NCI-H2227 treated with DMSO at 0.1 percent for 48 hours (cell line): ENCODE measurements around the gene ZNF248.

Experiments used
- DNase-seq: peaks from one replicate; lab custom pipeline; 2025; lab: John Stamatoyannopoulos, UW

The ZNF248 gene

DNA sequence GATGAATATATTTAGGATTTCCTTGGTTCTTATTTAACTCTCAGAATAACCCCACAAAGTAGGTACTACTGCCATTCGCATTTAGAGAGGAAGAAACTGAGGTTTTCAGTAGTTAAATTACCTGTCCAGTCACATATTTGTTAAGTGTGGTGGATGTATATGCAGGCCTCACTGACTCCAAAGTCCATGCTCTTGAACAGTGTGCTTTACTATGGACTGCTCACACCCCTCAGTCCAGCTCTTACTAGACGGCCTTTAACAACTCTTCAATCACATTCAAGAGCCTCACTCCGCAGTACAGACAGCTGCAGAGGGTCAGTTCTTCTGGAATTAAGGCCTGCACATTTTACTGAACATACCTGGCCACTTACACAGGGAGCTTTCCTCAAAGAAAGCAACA lies 36.2 kb downstream of the ZNF248 start:
- DNase-seq = no peak

DNA sequence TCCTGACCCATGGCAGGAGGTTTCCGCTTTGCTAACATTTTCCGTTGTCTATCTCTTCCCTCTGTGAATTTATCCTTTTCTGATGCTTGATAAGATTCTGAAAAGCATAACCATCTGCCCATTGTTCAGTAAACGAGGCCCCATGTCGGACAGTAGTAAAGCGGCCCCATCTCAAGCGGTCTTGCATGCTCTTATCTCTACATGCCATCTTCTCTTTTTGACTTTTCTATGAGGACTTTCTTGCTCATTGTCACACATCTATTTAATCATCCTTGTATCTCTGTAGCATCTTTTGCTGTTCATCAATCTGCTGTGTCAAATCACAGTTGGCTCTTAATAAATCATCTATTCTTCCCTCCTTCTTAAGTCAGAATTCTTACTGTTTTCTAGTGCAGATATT lies 37.6 kb downstream of the ZNF248 start:
- no peak for DNase-seq

DNA sequence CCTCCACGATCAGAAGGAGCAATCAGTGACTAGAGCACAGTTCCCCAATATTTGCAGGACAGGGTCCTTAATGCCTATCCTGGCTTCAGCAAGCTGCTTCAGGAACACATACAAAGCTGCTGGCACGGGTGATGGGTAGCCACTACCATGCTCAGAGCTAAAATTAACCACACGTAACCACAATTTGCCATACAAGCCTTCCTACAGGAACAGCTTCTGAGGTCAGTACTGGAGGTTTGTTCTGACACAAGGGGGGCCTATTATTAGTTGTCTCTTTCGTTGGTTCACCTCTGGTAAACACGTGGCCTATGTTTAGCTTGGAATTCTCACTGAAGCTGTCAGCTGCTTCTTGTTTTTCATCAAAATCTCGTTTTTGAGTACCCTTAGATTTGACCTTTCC lies 41.1 kb downstream of the ZNF248 start:
- DNase-seq = no peak

DNA sequence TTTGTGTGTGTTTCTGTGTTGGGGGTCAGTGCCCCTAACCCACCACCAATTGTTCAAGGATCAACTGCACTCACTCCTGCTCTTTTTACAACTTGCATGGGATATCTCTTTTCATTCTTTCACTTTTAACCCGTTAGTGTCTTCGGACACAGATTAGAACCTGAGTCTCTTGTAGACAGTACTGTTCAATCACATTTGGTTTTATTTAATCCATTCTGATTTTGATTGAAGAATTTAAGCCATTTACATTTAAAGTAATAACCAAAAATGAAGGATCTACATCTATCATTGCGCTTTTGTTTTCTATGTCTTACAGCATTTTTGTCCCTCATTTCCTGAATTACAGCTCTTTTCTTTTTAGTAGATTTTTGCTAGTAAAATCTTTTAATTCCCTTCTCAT lies 43.6 kb downstream of the ZNF248 start:
- no peak for DNase-seq

DNA sequence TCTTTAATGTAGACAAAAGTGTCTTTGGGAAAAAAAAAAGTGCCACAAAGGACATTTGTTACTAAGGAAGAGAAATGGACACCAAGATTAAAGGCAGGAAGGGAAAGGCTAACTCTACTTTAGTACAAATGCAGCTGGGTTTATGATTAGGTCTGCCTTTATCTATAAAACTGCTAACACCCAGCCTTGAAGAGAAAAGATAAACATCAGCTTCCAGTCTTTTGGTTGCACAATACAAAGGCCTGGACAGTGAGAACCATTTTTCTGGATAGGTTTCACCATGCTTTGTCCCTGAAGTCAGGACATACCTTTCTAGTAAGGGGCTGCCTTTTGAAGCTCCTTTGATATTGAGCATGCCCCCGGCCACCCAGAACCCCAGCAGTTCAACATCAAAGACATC lies 45.1 kb downstream of the ZNF248 start:
- no peak for DNase-seq

DNA sequence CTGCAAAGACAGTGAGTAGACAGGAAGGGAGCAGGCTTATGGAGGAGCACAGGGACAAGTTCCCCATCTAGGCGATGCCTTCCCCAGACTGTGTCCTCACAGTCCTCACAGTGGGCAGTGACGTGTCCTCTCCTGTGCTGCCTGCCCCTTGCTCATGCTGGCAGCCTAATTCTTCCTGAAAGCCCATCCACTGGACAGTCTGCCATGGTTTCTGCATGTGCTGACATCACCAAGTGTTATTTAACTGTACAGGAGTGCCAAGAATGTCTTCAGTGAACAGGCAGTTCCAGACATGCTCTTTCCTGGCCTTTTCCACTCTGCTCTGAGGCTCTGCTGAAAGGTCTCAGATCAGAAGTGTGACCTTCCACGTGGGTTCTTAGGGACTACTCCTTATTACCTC lies 54.1 kb downstream of the ZNF248 start:
- no peak for DNase-seq

DNA sequence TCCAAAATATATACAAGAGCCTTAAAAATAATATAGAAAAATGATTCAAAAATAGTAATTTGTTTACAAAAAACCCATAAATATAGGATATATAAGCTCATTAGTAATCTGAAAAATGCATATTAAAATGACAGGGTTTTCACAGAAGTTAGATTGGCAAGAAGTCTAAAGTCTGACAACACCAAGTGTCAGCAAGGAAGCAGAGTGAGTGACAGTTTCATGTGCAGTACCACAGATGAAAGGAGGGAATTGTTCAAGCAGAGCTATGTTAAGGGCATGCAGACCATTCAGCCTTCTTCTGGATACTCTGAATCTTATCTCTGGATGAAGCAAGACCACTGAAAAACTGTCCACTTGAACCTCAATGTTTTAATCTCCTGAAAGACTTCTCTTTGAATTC lies 55.9 kb downstream of the ZNF248 start:
- no peak for DNase-seq

DNA sequence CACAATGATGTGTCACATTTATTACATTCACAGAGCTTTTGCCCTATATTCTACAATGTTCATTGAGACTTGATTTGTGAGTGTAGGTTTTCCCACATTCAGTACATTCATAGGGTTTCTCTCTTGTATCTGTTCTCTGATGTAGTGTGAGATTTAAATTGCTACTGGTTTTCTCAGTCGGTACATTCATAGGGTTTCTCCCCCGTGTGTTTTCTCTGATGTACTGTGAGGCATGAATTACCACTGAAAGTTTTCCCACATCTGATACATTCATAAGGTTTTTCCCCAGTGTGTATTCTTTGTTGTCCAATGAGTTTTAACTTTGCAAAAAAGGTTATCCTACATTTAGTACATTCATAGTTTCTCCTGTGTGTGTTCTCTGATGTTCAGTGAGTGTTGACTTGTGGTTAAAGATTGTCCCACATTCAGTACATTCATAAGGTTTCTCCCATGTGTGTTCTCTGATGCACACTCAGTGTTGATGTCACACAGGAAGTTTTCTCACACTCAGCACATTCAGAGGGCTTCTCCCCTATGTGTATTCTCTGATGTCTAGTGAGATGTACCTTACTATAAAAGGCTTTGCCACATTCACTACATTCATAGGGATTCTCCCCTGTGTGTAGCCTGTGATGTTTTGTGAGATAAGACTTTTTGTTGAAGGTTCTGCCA lies 63.0 kb downstream of the ZNF248 start:
- DNase-seq = no peak

DNA sequence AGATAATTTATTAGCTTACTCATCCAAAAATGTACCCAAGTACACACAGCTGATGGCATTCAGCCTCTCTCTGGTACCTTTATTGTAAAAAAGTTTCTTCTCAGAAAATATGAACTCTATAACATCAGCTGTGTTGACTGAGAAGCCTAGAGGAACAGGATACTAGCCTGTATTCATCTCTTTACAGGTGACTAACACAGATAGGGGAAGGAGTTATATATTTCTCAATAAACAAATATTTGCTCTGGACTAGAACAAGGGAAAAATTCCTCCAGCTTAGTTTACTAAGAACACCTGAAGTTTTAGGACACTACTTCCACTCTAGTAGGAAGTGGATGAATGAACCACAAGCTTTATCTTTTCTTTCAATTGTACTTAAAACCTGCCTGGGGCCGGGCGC lies 67.8 kb downstream of the ZNF248 start:
- no peak for DNase-seq

DNA sequence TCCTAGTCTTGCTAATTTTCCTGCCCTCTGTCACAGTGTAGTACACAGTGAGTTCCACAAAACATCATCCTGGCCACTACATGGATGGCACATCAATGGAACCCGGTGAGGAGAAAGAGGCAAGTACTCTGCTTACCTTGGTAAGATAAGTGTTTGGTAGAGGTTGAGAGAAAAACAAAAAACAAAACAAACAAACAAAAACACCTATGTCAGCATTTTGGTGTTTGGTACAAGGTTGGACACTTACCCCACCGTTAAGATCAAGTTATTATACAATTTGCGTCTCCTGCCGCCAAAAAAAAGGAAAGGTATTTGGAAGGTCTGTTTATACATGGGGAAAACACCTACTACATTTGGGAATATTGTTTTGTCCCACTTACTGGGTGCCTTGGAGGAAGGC lies 72.7 kb downstream of the ZNF248 start:
- DNase-seq = no peak

DNA sequence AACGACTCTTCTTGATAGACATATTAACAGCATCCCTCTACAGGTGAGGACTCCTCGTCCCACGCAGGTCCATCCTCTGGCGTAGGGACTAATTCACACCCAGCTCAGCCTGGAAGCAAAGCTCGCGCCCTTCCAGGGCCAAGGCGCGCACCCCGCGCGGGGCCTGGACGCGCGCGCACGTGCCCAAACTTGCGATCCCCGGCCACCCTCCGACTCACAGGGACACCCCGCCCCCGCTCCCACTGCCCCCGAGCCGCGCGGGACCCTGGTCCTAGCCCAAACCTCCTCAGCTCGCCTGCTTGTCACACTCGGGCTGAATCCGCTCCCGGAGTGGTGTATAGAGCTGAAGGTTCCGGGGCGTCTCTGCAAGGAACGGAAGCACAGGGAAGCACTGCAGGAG lies 76.9 kb downstream of the ZNF248 start:
- DNase-seq = no peak

DNA sequence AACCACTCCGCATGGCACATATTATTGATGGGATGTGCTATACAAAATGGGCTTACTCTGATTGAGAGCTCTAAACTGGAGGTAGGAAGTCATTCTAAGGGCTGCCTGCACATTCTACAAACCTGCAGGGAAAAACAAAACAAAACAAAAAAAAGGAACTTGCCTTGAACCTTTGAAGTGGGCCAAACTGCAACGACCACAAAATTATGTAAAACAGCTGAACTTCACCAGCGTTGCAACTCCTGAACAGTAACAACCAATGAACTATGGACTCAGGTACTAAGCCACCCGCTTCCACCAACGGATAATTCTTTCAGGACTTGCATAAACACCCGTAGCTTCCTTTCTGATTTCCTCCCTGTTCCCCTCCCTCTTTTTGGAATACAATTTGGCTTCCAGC lies 80.4 kb downstream of the ZNF248 start:
- DNase-seq = no peak

DNA sequence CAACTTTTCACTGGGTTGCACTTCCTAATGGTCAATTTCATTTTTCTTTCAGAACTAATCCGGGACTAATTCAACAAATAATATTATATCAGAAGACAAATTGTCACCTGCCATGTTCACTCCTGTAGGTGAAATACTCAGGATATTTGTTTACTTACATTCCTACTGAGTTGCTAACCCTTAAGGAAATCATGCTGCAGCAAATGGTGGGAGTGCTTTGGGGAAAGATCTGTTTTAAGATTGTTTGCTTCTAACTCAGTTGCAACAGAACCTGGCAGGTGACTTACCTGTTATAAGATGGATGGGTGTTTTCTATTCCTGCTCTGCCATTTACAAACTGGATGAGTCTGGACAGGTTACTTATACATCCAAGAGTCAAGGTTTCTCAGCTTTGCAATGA lies 81.8 kb downstream of the ZNF248 start:
- no peak for DNase-seq

DNA sequence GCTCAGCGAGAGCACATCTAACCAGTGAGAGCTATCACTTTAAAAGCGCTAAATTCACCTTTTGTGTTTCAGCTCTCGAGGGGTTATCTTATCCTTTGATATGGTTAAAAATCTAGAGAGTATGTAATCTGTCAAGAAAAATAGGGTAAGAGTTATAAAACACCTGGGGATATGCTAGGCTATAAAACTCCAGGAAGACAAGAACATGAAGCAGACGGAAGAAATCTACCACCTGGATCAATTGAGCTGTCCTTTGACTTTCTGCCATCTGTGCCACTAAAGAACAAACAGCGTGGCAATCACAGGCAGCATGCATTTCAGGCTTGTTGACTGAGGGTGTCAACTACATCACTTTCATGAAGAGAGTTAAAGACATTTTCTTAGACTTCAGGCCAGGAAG lies 83.1 kb downstream of the ZNF248 start:
- DNase-seq = no peak

DNA sequence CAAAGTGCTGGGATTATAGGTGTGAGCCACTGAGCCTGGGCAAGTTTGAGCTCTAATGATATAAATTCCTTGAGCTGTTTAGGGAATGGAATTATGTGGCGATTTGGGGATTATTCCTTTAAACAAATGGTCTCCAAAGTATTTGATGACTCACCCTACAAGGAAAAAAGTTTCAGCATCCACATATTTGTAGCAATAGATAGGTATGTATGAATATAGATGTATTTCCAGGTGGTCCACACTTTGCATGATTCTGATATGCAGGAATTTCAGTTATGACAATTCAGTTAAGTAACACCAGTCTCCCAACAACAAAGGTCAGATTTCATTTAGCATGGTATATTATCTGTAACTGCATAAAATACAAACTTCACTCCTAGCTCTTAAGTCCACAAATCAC lies 92.2 kb downstream of the ZNF248 start:
- DNase-seq = no peak

DNA sequence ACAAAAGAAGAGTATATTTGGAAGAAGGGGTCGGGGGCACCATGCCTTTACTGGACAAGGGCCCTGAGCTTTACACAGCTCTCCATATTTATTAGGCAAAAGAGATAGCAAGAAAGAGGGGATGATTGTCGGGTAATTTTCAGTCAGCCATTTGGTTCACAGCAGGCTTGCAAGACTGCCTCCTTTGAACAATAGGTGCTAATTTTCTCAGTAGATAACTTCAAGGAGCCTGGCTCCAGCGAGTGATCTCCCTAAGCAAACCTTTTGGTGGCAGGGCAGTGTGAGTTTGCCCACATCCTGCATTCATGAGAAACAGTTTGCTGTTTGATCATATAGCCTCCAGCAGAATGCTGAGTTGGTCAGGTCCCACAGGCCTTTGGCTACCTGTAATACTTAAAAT lies 94.3 kb downstream of the ZNF248 start:
- DNase-seq = no peak

DNA sequence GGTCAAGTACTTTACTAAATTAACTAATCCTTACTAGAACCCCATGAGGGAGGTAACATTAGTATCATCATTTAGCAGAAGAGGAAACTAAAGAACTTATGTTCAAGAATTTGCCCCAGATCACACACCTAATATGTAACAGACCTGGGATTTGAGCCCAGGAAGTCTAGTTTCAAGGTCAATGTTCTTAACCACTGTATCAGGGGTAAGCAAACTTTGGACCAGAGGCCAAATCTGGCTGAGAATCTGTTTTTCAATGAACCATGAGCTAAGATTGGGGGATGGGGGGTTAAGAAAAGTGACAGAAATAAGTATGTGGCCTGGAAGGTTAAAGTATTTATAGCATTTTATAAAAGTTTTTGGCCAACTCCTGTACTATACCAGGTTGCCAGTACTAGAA lies 95.1 kb downstream of the ZNF248 start:
- no peak for DNase-seq

DNA sequence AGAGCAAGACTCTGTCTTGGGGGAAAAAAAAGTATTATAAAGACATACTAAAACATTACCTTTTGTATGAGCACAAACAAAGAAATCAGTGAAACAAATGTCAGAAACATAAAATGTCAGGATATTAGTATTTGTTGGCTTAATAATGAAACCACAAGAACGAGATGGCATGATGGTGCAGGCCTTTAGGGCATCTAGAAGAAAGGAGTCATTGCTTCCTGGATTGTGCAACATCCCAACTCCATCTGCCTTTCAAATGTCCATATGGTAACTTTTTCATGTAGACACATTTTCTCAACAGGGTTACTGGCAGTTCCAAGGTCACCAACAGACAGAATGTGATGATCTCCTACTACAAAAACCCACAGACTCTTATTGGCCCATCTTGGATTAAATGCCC lies 96.6 kb downstream of the ZNF248 start:
- no peak for DNase-seq

DNA sequence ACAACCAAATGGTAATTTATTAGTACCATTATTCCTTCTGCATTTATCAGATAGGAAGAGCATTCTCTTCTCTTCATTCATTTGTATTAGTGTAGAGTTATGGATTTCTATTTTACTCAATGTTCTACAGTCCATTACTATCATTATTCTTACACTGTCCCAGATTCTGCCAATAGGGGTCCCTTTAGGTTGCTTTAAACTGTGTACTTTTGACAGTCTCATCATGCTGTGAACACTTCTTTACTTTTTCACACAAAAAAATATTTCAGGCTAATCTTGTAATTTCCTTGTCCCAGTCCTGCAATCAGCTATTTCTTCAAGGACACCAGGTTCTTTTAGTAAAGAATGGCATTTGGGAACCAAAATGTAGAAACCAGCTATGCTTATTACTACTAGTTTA lies 99.3 kb downstream of the ZNF248 start:
- no peak for DNase-seq

DNA sequence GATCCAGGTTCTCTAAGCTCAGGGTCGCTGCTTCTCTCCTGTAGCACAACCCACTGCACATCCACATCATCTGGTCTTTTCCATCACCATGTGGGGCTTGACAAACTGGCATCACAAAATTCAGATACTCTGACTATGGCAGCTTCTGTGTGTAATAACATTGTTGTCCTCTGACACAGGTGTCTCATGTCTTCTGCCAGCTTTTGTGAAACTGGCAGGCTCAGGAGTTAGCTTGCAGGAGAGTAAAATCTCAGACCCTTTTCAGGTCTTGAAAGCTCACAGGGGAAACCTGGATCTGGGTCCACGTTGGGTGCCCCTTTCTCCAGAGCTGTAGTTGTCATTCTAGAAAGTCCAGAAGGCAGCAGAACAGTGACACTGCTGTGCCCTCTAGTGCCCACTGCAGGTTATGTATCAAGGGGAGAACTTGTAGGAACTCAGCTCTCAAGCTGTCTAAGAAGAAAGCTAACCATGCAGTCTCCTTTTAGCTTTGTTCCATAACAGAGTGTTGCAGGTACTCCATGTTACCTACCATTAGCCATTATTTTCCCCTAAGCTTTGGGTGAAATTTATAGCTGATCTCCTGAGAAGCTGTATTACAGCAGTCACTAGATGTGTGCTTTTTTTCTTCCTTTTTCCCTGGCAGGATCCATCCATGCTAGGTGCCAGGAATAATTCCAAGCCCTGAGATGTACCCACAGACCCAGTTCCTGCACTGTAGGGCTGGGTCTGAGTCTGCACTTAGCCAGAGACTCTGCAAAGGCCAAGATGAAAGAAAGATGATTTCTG lies 102.7 kb downstream of the ZNF248 start:
- DNase-seq = no peak

DNA sequence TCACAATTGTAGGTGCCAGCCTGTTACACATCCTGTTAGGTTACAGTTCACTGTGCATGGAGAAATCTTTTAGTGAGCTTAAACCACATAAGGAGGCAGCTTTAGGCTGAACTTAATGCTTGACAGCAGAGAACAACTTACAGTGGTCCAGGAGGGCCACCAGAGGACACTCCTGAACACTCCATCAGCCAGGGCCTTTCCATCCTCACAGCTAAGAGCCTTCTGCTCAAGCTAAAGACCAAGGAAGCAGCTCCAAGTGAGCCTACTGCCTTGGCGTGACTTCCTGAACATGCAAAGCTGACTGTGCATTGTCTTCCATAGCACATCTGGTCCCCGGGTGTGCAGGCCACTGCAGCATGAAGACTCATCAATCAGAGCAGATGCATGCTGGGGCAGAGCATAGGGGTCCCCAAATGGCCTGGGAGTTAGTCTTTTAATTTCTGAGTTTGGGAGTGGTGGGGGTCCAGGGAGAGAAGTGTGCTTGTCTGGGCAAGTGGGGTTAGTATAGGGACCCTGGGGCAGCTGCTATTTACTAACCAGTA lies 105.0 kb downstream of the ZNF248 start:
- no peak for DNase-seq

DNA sequence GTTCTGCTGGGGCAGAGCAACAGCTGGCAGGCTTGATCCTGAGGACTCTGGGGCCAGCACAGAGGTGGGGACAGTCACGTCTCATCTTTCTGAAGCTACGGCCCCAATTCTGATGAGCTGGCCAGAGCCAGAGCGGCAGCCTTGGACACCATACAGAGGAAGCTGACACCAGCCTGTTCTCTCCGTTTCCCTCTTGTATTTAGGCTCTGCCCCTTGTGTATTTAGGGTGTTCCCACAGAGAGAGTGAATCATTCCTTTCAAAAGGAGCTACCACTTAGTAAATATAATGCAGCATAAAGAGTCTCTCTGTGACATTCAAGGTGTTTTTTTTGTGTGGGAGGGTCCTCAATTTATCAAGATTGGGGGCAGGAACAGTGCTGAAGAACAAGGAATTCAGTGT lies 109.2 kb downstream of the ZNF248 start:
- DNase-seq = no peak

DNA sequence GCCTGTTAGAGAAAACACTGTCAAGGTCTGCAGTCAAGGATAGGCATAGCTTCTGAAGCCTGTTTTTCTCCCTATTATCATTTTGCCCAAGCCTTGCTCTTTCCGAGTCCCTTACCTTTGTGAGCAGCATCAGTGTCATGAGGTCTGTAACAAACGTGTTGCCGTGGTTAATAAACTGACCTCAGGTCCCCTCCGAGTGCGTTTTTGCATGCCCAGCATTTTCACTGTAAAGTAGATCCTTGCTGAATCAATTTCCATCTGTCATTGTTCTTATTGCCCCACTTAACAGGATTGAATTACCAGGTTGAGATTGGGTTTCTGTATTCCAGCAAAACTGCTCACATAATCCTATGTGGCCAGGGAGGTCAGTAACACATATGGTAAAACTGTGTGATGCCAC lies 110.3 kb downstream of the ZNF248 start:
- DNase-seq = no peak

DNA sequence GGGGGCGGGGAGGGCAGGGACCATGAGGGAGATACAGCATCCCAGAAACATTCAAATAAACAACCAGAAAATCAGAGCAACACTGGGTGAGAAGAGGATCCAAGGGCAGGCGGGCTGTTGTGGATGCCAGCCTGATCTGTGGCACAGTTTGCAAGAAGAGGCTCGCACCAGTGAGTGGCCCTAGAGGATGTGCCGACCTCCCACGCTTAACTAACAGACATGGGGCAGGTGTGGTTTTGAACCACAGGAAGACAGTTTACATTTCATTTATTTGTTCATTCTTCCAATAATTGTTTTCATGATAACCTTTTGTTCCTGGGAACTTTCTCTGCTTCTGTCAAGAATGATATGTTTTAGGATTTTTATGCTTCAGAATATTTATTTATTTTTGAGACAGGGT lies 115.6 kb downstream of the ZNF248 start:
- DNase-seq = no peak
